IPS DF 4.7 (cell line): ENCODE data around the gene HYAL1.
"Not testable (repeated sequence)": the region's sequence is repeated elsewhere in the genome, so short reads cannot be mapped to it uniquely, and the experiment has no call there.

Experiments used
- DNase-seq: peaks from one replicate; pipeline ENCODE4 v3.0.0-alpha.2; 2013; ENCODE audit warnings: low spot score; ENCODE audit errors: extremely low read depth

HYAL1 gene

GRCh38 chr3:50274371-50275104 lies 28.8 kb downstream of the HYAL1 start:
- no peak for DNase-seq

GRCh38 chr3:50273689-50274065 lies 29.7 kb downstream of the HYAL1 start:
- no peak for DNase-seq

GRCh38 chr3:50272911-50273688 lies 30.3 kb downstream of the HYAL1 start:
- no peak for DNase-seq

GRCh38 chr3:50272538-50272910 lies 30.9 kb downstream of the HYAL1 start:
- not testable (repeated sequence) for DNase-seq

GRCh38 chr3:50271314-50271936 lies 31.9 kb downstream of the HYAL1 start:
- no peak for DNase-seq

GRCh38 chr3:50270422-50271224 lies 32.8 kb downstream of the HYAL1 start:
- DNase-seq: no peak

GRCh38 chr3:50269977-50270413 lies 33.4 kb downstream of the HYAL1 start:
- DNase-seq: no peak

GRCh38 chr3:50269460-50269859 lies 33.9 kb downstream of the HYAL1 start:
- no peak for DNase-seq

GRCh38 chr3:50268703-50269451 lies 34.5 kb downstream of the HYAL1 start, which contains the start of gene SEMA3B:
Gene SEMA3B, plus strand, starts transcription at chr3:50269147. Its CDS starts 94 bp downstream, at chr3:50269241.
- DNase-seq: no peak

- no peak for DNase-seq
These were observed 35.1 kb downstream of the HYAL1 start for GRCh38 chr3:50268276-50268675.

- no peak for DNase-seq
These were observed 36.0 kb downstream of the HYAL1 start for GRCh38 chr3:50267280-50267913.

GRCh38 chr3:50266836-50267235 lies 36.5 kb downstream of the HYAL1 start:
- DNase-seq: no peak

- DNase-seq: no peak
These were observed 37.4 kb downstream of the HYAL1 start for GRCh38 chr3:50266017-50266416.

- DNase-seq: no peak
These were observed 37.8 kb downstream of the HYAL1 start for GRCh38 chr3:50265571-50265970.

- DNase-seq: no peak
These were observed 38.3 kb downstream of the HYAL1 start for GRCh38 chr3:50264964-50265485.

GRCh38 chr3:50264383-50264963 lies 38.9 kb downstream of the HYAL1 start:
- DNase-seq: no peak

- no peak for DNase-seq
These were observed 39.6 kb downstream of the HYAL1 start for GRCh38 chr3:50263478-50264382.

- DNase-seq: no peak
These were observed 40.6 kb downstream of the HYAL1 start for GRCh38 chr3:50262778-50263177.

- DNase-seq: not testable (repeated sequence)
These were observed 41.2 kb downstream of the HYAL1 start for GRCh38 chr3:50262200-50262599.
